WTC11 (cell line): ENCODE data around the gene PAN2.

Experiments
- JUN ChIP-seq: sonication (generic); formaldehyde crosslinking; IDR thresholded peaks from 2 replicates; pipeline ENCODE4 v1.8.0; 2023; ENCODE audit warnings: mild to moderate bottlenecking, missing genetic modification reagents
- KAT7 ChIP-seq: sonication (generic); formaldehyde crosslinking; IDR thresholded peaks from 2 replicates; pipeline ENCODE4 v1.8.1; 2023; ENCODE audit warnings: missing genetic modification reagents, mild to moderate bottlenecking, borderline replicate concordance
- ZNF121 ChIP-seq: sonication (generic); formaldehyde crosslinking; IDR thresholded peaks from 2 replicates; pipeline ENCODE4 v1.8.0; 2023; ENCODE audit warnings: missing genetic modification reagents
- ZNF317 ChIP-seq: sonication (generic); formaldehyde crosslinking; IDR thresholded peaks from 2 replicates; pipeline ENCODE4 v1.8.1; 2023; ENCODE audit warnings: low read depth, mild to moderate bottlenecking, moderate library complexity, missing genetic modification reagents, borderline replicate concordance
- ZNF416 ChIP-seq: fragments of 250-450 bp; sonication (Bioruptor Pico); IDR thresholded peaks from 2 replicates; pipeline ENCODE4 v1.9.0; 2021; ENCODE audit warnings: mild to moderate bottlenecking, inconsistent platforms
- TF ChIP-seq, protein P1 (sequence below): fragments of 200-600 bp; IDR thresholded peaks from 2 replicates; pipeline ENCODE4 v1.8.0; 2022; ENCODE audit warnings: antibody characterized with exemption
- TF ChIP-seq, protein P2 (sequence below): sonication (generic); formaldehyde crosslinking; IDR thresholded peaks from 2 replicates; pipeline ENCODE4 v1.8.0; 2022; ENCODE audit warnings: mild to moderate bottlenecking, missing genetic modification reagents
- TF ChIP-seq, protein P3 (sequence below): sonication (generic); formaldehyde crosslinking; IDR thresholded peaks from 2 replicates; pipeline ENCODE4 v1.8.1; 2022; ENCODE audit warnings: low read depth, mild to moderate bottlenecking, moderate library complexity, missing genetic modification reagents, borderline replicate concordance
- TF ChIP-seq, protein P4 (sequence below): sonication (generic); formaldehyde crosslinking; IDR thresholded peaks from 2 replicates; pipeline ENCODE4 v1.8.1; 2022; ENCODE audit warnings: missing genetic modification reagents, borderline replicate concordance
- TF ChIP-seq, protein P5 (sequence below): sonication (generic); formaldehyde crosslinking; IDR thresholded peaks from 2 replicates; pipeline ENCODE4 v1.8.0; 2022; ENCODE audit warnings: missing genetic modification reagents
- TF ChIP-seq, protein P6 (sequence below): sonication (generic); formaldehyde crosslinking; IDR thresholded peaks from 2 replicates; pipeline ENCODE4 v1.8.0; 2023; ENCODE audit warnings: missing genetic modification reagents, mild to moderate bottlenecking, borderline replicate concordance

DNA sequence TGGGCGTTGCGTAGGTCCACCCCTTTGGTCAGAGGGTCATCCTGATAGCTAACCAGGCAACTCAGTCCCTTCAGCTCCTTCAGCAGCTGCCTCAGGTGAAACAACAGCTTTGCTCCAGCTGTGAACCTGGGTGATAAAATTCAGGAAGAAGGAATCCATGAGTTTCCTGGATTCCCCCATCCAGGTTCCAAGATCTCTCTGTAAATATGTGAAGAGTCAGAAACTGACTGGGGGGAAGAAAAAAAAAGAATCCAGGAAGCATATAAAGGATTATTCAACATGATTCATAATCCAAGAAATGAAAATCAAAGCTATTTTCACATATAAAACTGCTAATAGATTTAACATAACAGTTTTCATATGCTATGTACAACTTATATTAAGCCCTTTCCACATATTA lies 17.5 kb upstream of the PAN2 start:
- TF ChIP-seq, protein P1, sequence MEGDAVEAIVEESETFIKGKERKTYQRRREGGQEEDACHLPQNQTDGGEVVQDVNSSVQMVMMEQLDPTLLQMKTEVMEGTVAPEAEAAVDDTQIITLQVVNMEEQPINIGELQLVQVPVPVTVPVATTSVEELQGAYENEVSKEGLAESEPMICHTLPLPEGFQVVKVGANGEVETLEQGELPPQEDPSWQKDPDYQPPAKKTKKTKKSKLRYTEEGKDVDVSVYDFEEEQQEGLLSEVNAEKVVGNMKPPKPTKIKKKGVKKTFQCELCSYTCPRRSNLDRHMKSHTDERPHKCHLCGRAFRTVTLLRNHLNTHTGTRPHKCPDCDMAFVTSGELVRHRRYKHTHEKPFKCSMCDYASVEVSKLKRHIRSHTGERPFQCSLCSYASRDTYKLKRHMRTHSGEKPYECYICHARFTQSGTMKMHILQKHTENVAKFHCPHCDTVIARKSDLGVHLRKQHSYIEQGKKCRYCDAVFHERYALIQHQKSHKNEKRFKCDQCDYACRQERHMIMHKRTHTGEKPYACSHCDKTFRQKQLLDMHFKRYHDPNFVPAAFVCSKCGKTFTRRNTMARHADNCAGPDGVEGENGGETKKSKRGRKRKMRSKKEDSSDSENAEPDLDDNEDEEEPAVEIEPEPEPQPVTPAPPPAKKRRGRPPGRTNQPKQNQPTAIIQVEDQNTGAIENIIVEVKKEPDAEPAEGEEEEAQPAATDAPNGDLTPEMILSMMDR = no peak
- TF ChIP-seq, protein P2, sequence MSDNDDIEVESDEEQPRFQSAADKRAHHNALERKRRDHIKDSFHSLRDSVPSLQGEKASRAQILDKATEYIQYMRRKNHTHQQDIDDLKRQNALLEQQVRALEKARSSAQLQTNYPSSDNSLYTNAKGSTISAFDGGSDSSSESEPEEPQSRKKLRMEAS = no peak
- TF ChIP-seq ZNF121 (no peak), JUN (CRISPR knock-in tag) (no peak), ZNF416 (CRISPR knock-in tag) (no peak), ZNF317 (CRISPR knock-in tag) (no peak), KAT7 (CRISPR knock-in tag) (no peak)
- TF ChIP-seq, protein P3, sequence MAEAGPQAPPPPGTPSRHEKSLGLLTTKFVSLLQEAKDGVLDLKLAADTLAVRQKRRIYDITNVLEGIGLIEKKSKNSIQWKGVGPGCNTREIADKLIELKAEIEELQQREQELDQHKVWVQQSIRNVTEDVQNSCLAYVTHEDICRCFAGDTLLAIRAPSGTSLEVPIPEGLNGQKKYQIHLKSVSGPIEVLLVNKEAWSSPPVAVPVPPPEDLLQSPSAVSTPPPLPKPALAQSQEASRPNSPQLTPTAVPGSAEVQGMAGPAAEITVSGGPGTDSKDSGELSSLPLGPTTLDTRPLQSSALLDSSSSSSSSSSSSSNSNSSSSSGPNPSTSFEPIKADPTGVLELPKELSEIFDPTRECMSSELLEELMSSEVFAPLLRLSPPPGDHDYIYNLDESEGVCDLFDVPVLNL (CRISPR knock-in tag) = no peak
- TF ChIP-seq, protein P4, sequence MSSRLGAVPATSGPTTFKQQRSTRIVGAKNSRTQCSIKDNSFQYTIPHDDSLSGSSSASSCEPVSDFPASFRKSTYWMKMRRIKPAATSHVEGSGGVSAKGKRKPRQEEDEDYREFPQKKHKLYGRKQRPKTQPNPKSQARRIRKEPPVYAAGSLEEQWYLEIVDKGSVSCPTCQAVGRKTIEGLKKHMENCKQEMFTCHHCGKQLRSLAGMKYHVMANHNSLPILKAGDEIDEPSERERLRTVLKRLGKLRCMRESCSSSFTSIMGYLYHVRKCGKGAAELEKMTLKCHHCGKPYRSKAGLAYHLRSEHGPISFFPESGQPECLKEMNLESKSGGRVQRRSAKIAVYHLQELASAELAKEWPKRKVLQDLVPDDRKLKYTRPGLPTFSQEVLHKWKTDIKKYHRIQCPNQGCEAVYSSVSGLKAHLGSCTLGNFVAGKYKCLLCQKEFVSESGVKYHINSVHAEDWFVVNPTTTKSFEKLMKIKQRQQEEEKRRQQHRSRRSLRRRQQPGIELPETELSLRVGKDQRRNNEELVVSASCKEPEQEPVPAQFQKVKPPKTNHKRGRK (CRISPR knock-in tag) = no peak
- TF ChIP-seq, protein P5, sequence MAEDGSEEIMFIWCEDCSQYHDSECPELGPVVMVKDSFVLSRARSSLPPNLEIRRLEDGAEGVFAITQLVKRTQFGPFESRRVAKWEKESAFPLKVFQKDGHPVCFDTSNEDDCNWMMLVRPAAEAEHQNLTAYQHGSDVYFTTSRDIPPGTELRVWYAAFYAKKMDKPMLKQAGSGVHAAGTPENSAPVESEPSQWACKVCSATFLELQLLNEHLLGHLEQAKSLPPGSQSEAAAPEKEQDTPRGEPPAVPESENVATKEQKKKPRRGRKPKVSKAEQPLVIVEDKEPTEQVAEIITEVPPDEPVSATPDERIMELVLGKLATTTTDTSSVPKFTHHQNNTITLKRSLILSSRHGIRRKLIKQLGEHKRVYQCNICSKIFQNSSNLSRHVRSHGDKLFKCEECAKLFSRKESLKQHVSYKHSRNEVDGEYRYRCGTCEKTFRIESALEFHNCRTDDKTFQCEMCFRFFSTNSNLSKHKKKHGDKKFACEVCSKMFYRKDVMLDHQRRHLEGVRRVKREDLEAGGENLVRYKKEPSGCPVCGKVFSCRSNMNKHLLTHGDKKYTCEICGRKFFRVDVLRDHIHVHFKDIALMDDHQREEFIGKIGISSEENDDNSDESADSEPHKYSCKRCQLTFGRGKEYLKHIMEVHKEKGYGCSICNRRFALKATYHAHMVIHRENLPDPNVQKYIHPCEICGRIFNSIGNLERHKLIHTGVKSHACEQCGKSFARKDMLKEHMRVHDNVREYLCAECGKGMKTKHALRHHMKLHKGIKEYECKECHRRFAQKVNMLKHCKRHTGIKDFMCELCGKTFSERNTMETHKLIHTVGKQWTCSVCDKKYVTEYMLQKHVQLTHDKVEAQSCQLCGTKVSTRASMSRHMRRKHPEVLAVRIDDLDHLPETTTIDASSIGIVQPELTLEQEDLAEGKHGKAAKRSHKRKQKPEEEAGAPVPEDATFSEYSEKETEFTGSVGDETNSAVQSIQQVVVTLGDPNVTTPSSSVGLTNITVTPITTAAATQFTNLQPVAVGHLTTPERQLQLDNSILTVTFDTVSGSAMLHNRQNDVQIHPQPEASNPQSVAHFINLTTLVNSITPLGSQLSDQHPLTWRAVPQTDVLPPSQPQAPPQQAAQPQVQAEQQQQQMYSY = no peak
- TF ChIP-seq, protein P6, sequence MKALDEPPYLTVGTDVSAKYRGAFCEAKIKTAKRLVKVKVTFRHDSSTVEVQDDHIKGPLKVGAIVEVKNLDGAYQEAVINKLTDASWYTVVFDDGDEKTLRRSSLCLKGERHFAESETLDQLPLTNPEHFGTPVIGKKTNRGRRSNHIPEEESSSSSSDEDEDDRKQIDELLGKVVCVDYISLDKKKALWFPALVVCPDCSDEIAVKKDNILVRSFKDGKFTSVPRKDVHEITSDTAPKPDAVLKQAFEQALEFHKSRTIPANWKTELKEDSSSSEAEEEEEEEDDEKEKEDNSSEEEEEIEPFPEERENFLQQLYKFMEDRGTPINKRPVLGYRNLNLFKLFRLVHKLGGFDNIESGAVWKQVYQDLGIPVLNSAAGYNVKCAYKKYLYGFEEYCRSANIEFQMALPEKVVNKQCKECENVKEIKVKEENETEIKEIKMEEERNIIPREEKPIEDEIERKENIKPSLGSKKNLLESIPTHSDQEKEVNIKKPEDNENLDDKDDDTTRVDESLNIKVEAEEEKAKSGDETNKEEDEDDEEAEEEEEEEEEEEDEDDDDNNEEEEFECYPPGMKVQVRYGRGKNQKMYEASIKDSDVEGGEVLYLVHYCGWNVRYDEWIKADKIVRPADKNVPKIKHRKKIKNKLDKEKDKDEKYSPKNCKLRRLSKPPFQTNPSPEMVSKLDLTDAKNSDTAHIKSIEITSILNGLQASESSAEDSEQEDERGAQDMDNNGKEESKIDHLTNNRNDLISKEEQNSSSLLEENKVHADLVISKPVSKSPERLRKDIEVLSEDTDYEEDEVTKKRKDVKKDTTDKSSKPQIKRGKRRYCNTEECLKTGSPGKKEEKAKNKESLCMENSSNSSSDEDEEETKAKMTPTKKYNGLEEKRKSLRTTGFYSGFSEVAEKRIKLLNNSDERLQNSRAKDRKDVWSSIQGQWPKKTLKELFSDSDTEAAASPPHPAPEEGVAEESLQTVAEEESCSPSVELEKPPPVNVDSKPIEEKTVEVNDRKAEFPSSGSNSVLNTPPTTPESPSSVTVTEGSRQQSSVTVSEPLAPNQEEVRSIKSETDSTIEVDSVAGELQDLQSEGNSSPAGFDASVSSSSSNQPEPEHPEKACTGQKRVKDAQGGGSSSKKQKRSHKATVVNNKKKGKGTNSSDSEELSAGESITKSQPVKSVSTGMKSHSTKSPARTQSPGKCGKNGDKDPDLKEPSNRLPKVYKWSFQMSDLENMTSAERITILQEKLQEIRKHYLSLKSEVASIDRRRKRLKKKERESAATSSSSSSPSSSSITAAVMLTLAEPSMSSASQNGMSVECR = no peak
